ENCODE data around the gene CACNA1G. TPM values are rescaled to one million over a fixed set of nuclear protein-coding genes. Genes with fewer than 3 reads are reported as not detected.

CACNA1G gene
- total and polyA plus RNA-seq, 9 donors = 4.6 to 16.3 (median 8.3) TPM

DNA sequence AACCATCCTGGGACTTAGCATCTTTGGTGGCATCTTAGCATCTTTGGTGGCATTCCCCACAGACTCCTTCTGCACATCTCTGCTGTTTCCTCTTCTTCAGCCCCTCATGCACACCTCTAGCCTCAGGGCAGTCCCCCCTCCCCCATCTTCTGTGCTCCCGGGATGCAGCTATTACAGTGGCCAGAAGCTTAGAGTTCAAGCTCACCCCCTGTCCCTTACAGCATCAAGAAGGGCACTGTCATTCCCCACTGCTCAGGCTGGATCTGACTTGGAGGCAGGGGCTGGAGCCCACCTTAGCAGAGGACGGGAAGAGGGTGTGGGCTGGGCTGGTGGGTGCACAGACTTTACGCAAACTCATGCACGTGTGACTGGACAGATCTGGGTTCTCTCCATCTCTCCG is 27.3 kb upstream of the CACNA1G start:
- H3K27me3 ChIP-seq (ENCODE audit: control insufficient read depth, insufficient read depth, low read length) = peaks cover 37% of the 10 kb centered on the region
- no peak overlapping the region for H3K27ac ChIP-seq (ENCODE audit: low read length)
- 28% methylated on average over 4 of the region's 5 CpGs for WGBS (ENCODE audit: insufficient coverage)

DNA sequence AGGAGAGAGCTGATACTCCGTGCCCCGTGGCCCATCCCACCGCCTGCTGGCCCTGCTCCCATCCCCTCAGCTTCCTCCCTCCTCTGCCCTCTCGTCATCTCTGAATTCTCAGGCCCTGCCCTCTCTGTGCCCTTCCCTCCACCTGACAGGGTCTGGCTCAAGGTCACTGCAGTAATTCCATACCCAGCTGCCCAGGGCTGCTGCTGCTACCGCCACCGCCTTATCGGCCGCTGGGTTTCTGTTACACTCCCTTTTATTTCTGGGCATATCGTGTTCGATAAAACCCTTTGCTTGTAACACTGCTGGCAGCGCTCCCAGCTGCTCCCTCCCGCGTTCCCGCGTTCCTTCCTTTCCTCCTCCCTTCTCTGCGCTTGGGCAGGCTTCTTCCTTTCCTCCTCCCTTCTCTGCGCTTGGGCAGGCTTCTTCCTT is 26.8 kb upstream of the CACNA1G start:
- 3% methylated on average over 16 of the region's 17 CpGs for WGBS (ENCODE audit: insufficient coverage)
- Histone ChIP-seq H3K4me3 (ENCODE audit: low read length) (no peak overlapping the region), H3K27ac (ENCODE audit: low read length) (peak overlapping the region; percentile 50), H3K9me3 (replicated peaks; ENCODE audit: control insufficient read depth, low read depth, low read length) (no peaks in the 10 kb centered on the region), H3K27me3 (ENCODE audit: control insufficient read depth, insufficient read depth, low read length) (peaks cover 37% of the 10 kb centered on the region), H3K36me3 (ENCODE audit: control insufficient read depth, insufficient read depth, low read length) (no peaks in the 10 kb centered on the region), H3K4me1 (ENCODE audit: control insufficient read depth, insufficient read depth, low read length) (peaks cover 49% of the 10 kb centered on the region)
- peak; percentile 73 for DNase-seq

More for the DNA sequence above, 27.3 kb upstream of the CACNA1G start:
- no peaks in the 10 kb centered on the region for H3K9me3 ChIP-seq (replicated peaks; ENCODE audit: control insufficient read depth, low read depth, low read length)
- no peak overlapping the region for H3K4me3 ChIP-seq (ENCODE audit: low read length)
- peaks cover 44% of the 10 kb centered on the region for H3K4me1 ChIP-seq (ENCODE audit: control insufficient read depth, insufficient read depth, low read length)
- no peaks in the 10 kb centered on the region for H3K36me3 ChIP-seq (ENCODE audit: control insufficient read depth, insufficient read depth, low read length)
- no peak for DNase-seq

DNA sequence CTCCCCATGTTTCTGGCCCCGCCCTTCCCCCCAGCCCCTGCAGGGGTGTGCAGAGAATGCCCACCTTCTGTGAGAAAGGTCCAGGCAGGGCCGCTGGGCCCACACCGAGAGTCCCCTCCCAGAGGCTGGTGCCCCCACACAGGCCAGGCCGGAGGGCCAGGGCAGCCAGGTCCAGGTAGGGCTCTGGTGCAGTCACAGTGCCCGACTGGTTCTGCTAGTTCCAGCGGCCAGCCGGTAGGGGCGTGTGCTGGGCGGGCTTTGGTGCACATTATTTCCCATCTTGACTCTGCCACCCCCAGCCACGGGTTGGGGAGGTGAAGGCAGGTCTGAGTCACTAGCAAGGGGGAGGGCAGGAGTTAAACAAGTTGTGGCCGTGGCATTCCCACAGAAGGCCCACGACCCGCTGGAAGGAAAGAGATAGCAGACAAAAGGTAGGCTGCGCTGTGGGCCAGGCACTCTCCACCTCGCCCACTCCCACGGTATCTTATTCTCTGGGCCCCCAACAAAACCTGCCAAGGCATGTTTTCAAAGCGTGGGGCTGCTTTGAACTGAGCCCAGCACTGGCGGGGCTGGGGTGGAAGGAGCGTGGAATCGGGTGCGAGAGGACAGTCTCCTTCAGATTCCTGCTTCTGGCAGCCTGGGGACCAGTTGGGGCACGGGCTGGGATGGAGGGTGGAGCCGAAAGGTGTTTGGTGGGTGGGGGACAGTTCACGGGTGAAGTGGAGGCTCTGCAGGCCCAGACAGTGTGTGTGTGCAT is 26.1 kb upstream of the CACNA1G start:
- no peak overlapping the region for H3K4me3 ChIP-seq (ENCODE audit: low read length)
- DNase-seq = no peak
- no peaks in the 10 kb centered on the region for H3K36me3 ChIP-seq (ENCODE audit: control insufficient read depth, insufficient read depth, low read length)
- H3K27ac ChIP-seq (ENCODE audit: low read length) = peak overlapping the region; percentile 50
- H3K27me3 ChIP-seq (ENCODE audit: control insufficient read depth, insufficient read depth, low read length) = peaks cover 37% of the 10 kb centered on the region
- 45% methylated on average over 16 of the region's 24 CpGs for WGBS (ENCODE audit: insufficient coverage)
- peaks cover 54% of the 10 kb centered on the region for H3K4me1 ChIP-seq (ENCODE audit: control insufficient read depth, insufficient read depth, low read length)
- no peaks in the 10 kb centered on the region for H3K9me3 ChIP-seq (replicated peaks; ENCODE audit: control insufficient read depth, low read depth, low read length)

DNA sequence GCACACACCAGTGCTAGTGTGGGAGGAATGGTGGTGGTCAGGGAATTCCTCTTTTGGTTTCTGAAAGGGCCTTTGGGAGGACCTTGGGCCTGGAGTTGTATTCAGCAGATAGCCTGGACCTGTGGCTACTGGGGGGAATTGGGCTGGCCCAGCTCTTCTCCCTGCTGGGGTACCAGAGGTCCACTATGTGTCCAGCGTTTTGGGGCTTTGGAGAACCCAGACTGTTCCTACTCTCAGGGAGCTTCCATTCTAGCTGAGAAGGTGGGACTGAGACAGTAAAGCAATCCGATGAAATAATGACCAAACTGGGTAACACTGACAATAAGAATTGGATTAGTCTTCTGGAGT is 25.6 kb upstream of the CACNA1G start:
- peaks cover 58% of the 10 kb centered on the region for H3K4me1 ChIP-seq (ENCODE audit: control insufficient read depth, insufficient read depth, low read length)
- no peaks in the 10 kb centered on the region for H3K9me3 ChIP-seq (replicated peaks; ENCODE audit: control insufficient read depth, low read depth, low read length)
- H3K36me3 ChIP-seq (ENCODE audit: control insufficient read depth, insufficient read depth, low read length) = no peaks in the 10 kb centered on the region
- no peak overlapping the region for H3K4me3 ChIP-seq (ENCODE audit: low read length)
- WGBS (ENCODE audit: insufficient coverage) = 71% methylated on average over 1 of the region's 2 CpGs
- no peak overlapping the region for H3K27ac ChIP-seq (ENCODE audit: low read length)
- H3K27me3 ChIP-seq (ENCODE audit: control insufficient read depth, insufficient read depth, low read length) = peaks cover 35% of the 10 kb centered on the region
- DNase-seq = no peak

DNA sequence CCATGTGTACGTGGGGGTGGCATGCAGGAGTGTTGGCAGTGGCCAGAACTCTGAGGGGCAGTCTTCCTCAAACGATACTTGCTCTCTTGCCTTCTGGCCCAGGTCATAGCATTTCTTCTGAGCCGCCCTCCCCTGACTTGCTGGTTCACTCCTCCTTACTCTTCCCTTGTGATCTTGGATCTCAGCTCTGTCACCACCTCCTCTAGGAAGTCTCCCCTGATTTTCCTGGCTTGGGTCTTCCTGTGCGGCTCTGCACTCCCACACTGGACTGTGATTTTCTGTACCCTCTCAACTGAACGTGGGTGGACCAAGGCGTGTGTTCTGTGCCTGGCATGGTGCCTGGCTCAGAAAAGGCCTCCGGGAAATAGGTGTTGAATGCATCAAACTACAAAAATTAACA is 25.1 kb upstream of the CACNA1G start:
- DNase-seq = no peak
- Histone ChIP-seq H3K9me3 (replicated peaks; ENCODE audit: control insufficient read depth, low read depth, low read length) (no peaks in the 10 kb centered on the region), H3K27me3 (ENCODE audit: control insufficient read depth, insufficient read depth, low read length) (peaks cover 33% of the 10 kb centered on the region), H3K27ac (ENCODE audit: low read length) (no peak overlapping the region), H3K4me1 (ENCODE audit: control insufficient read depth, insufficient read depth, low read length) (peaks cover 58% of the 10 kb centered on the region), H3K36me3 (ENCODE audit: control insufficient read depth, insufficient read depth, low read length) (no peaks in the 10 kb centered on the region), H3K4me3 (ENCODE audit: low read length) (no peak overlapping the region)
- 93% methylated on average over 4 of the region's 7 CpGs for WGBS (ENCODE audit: insufficient coverage)

DNA sequence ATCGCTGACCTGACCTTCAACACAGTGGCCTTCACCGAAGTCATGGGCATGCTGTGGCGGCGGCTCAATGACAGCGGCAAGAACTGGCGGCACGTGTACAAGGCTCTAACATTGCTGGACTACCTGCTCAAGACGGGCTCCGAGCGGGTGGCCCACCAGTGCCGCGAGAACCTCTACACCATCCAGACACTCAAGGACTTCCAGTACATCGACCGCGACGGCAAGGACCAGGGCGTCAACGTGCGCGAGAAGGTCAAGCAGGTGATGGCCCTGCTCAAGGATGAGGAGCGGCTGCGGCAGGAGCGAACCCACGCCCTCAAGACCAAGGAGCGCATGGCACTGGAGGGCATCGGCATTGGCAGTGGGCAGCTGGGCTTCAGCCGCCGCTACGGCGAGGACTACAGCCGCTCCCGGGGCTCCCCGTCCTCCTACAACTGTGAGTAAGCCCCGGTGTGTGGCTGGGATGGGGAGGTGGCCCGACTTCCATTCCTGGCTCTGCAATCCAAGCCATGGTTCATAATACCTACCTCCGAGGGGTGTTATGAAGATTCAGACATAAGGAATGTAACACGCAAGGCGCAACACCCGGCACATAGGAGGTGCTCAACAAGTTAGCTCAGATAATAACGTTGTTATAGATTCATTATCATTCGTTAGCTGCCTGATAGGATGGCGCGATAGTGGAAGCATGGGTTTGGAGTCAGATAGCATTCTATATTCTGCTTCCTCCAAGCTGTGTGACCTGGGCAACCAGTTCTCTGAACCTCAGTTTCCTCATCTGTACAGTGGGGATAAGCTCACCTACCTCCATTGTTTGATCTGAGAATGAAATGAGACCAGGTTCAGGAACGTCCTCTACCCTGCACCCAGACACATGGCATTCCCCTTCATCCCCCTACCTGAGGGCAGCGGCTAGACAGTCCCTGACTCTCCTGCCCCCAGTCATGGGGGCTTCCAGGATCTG is 23.6 kb upstream of the CACNA1G start:
- H3K27me3 ChIP-seq (ENCODE audit: control insufficient read depth, insufficient read depth, low read length) = peaks cover 23% of the 10 kb centered on the region
- peaks cover 68% of the 10 kb centered on the region for H3K4me1 ChIP-seq (ENCODE audit: control insufficient read depth, insufficient read depth, low read length)
- no peak for DNase-seq
- H3K36me3 ChIP-seq (ENCODE audit: control insufficient read depth, insufficient read depth, low read length) = no peaks in the 10 kb centered on the region
- no peaks in the 10 kb centered on the region for H3K9me3 ChIP-seq (replicated peaks; ENCODE audit: control insufficient read depth, low read depth, low read length)
- no peak overlapping the region for H3K4me3 ChIP-seq (ENCODE audit: low read length)
- H3K27ac ChIP-seq (ENCODE audit: low read length) = no peak overlapping the region
- 93% methylated on average over 37 of the region's 45 CpGs for WGBS (ENCODE audit: insufficient coverage)

DNA sequence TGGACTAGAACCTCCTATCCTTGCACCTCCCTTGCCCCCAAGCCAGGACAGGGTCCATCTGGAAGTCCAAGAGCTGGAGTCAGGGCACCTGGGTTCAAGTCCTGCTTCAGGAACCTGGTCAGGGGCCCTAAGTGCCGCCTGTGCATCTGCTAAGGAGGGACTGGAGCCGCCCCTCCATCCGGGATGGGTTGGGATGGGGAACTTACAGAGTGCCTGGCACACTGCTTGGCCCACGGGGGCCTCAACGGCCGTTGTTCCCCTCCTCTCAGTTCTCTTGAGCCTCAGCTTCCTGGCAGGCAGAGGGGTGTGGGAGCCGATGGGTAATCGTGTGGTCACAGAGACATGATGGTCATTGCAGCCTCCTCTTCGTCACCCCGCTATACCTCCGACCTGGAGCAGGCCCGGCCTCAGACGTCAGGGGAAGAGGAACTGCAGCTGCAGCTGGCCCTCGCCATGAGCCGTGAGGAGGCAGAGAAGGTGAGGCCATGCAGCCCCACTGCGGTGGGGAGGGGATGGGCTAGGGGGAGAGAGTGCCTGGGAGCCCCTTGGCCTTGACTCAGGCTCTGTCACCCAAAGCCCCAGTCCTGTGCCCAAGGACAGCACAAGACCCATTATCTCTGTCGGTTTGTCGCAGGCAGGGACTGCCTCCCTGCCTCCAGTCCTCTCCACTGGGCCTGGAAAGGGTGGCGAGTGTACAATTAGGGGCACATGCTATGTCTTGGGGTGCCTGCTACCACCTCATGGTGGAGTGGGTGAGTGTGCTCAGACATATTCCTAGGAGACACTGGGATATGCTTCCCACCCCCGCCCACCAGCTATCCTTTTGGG is 22.6 kb upstream of the CACNA1G start:
- Histone ChIP-seq H3K27ac (ENCODE audit: low read length) (no peak overlapping the region), H3K36me3 (ENCODE audit: control insufficient read depth, insufficient read depth, low read length) (no peaks in the 10 kb centered on the region), H3K9me3 (replicated peaks; ENCODE audit: control insufficient read depth, low read depth, low read length) (no peaks in the 10 kb centered on the region), H3K4me3 (ENCODE audit: low read length) (no peak overlapping the region), H3K27me3 (ENCODE audit: control insufficient read depth, insufficient read depth, low read length) (peaks cover 14% of the 10 kb centered on the region), H3K4me1 (ENCODE audit: control insufficient read depth, insufficient read depth, low read length) (peaks cover 66% of the 10 kb centered on the region)
- WGBS (ENCODE audit: insufficient coverage) = 73% methylated on average over 11 of the region's 20 CpGs
- no peak for DNase-seq

DNA sequence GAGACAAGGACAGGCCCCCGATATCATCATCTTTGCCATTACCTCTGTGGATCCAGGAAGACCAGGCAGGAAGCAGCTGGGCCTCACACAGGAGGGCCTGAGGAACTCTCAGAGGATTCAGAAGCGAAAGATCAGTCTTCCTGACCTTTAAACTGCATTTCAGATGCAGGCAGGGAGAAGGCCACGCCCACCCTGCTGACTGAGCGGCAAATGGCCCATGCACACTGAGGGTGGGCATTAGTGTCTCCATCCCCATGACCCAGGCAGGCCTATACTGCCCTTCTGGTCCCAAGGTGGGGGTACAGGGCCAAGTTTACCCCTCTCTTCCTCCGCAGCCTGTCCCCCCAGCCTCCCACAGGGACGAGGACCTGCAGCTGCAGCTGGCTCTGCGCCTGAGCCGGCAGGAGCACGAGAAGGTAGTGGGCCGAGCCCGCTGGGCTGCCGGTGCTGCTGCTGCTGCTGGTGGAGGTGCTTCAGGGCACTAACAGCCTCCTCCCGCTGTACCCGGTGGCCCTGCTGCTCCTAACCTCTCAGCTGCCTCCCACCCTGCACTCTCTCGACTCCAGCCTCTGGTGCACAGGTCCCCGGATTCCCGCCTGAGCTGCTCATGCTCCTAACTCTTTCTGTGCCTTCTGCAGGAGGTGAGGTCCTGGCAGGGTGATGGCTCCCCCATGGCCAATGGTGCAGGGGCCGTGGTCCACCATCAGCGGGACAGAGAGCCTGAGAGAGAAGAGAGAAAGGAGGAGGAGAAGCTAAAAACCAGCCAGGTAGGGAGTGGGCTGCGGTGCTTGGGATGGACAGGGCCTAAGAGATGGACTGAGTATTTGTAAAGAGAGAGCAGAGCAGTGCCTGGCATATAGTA is 21.7 kb upstream of the CACNA1G start:
- no peaks in the 10 kb centered on the region for H3K9me3 ChIP-seq (replicated peaks; ENCODE audit: control insufficient read depth, low read depth, low read length)
- 43% methylated on average over 20 of the region's 20 CpGs for WGBS (ENCODE audit: insufficient coverage)
- peaks cover 5% of the 10 kb centered on the region for H3K27me3 ChIP-seq (ENCODE audit: control insufficient read depth, insufficient read depth, low read length)
- H3K4me3 ChIP-seq (ENCODE audit: low read length) = no peak overlapping the region
- H3K4me1 ChIP-seq (ENCODE audit: control insufficient read depth, insufficient read depth, low read length) = peaks cover 59% of the 10 kb centered on the region
- no peak for DNase-seq
- no peaks in the 10 kb centered on the region for H3K36me3 ChIP-seq (ENCODE audit: control insufficient read depth, insufficient read depth, low read length)
- no peak overlapping the region for H3K27ac ChIP-seq (ENCODE audit: low read length)

DNA sequence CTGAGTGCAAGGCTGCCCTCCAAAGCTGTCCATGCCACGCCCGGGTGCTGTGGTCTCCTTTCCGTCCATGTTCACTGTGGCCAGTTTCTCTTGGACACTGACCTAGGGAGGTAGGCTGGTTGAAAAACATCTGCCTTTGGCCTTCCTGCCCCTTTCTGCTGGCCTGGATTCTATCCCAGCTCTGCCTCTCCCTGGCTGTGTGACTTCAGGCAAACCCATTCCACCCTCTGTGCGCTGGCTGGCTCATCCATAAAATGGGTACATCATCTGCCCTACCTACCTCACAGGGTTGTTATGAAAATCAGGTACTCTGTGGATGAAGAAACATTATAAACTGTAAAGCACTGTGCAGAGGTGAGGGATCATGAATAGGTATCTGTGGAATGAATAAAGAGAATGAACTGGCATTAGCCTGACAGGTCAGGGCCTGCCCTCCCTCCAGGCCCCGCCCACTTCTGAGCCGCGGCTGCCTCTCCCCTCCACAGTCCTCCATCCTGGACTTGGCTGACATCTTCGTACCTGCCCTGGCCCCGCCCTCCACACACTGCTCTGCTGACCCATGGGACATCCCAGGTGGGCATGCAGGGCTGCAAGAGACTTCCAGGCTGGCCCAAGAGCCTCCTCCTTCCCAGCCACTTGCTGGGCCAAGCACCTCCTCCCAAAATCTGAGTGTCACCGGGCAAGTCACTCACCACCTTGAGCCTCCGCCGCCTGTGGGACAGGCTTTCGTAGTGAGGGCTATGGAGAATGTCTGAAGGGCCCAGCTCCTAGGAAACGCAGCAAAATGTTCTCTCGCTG is 20.6 kb upstream of the CACNA1G start:
- Histone ChIP-seq H3K36me3 (ENCODE audit: control insufficient read depth, insufficient read depth, low read length) (no peaks in the 10 kb centered on the region), H3K27ac (ENCODE audit: low read length) (no peak overlapping the region), H3K27me3 (ENCODE audit: control insufficient read depth, insufficient read depth, low read length) (no peaks in the 10 kb centered on the region), H3K4me3 (ENCODE audit: low read length) (no peak overlapping the region), H3K9me3 (replicated peaks; ENCODE audit: control insufficient read depth, low read depth, low read length) (no peaks in the 10 kb centered on the region), H3K4me1 (ENCODE audit: control insufficient read depth, insufficient read depth, low read length) (peaks cover 48% of the 10 kb centered on the region)
- WGBS (ENCODE audit: insufficient coverage) = 71% methylated on average over 9 of the region's 15 CpGs
- no peak for DNase-seq

Data from muscle of leg (tissue), 11 donors.